ENCODE results near the gene APOA1. TPM values are rescaled to one million over a fixed set of nuclear protein-coding genes. Genes with fewer than 3 reads are reported as not detected.

Gene APOA1
- polyA plus RNA-seq, 1 of the 3 experiments (the other 2 are of a cell fraction) = 0.20 TPM

DNA sequence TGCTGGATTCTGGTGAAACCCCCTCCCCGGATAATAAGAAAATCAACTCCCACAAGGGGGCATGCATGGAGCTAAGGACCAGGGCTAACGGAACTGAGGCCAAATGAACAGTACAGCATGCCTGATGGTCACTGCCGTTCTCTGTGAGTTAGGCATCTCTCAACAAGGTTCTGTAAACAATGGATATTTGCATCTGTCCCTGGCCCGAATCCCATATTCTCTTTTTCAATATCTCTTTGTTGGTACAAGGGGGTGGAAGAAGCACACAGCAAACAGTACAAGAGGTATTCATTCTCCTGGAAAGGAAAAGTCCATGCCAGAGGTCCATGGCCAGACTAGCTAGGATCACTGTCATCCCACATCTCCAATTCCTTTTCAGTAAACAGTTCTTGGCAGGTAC, 32.2 kb upstream of the APOA1 start:
- Histone ChIP-seq H3K27me3 (ENCODE audit: insufficient read depth) (no peaks in the 10 kb centered on the region), H3K4me3 (ENCODE audit: low read depth in 2 of 2, low read length in 1 of 2) (no peak overlapping the region), H3K79me2 (ENCODE audit: insufficient read depth) (no peaks in the 10 kb centered on the region), H3K9ac (no peak overlapping the region), H3F3A (replicated peaks; ENCODE audit: insufficient read depth) (peaks cover 6% of the 10 kb centered on the region), H3K36me3 (replicated peaks in 1 of 2; ENCODE audit: control insufficient read depth in 1 of 2, insufficient read depth in 2 of 2, low read length in 1 of 2) (peaks cover 30 to 59% of the 10 kb centered on the region in 2 experiments), H2AFZ (ENCODE audit: low read depth) (no peak overlapping the region), H3K27ac (ENCODE audit: low read depth in 2 of 2, low read length in 1 of 2) (no peak overlapping the region), H3K9me2 (no peaks in the 10 kb centered on the region), H4K20me1 (ENCODE audit: insufficient read depth) (no peaks in the 10 kb centered on the region), H3K9me3 (no peaks in the 10 kb centered on the region), H3K4me1 (ENCODE audit: control insufficient read depth in 1 of 2, insufficient read depth in 2 of 2, low read depth in 1 of 2, low read length in 1 of 2) (peaks cover 3 to 7% of the 10 kb centered on the region in 2 experiments), H3K4me2 (no peak overlapping the region)
- POLR2A ChIA-PET = no interaction called here
- no peak for DNase-seq
- 92% methylated on average over 4 of the region's 4 CpGs for WGBS (ENCODE audit: low lambda C conversion rate)
- no peak for TF ChIP-seq SIN3A (IDR thresholded peaks at IDR 0.05; ENCODE audit: borderline replicate concordance, low read depth, low read length)
- no peak for TF ChIP-seq GATA2 (CRISPR knock-in tag; IDR thresholded peaks at IDR 0.05)
- no peak for TF ChIP-seq POLR2AphosphoS5 (IDR thresholded peaks at IDR 0.05; ENCODE audit: low read depth, low read length)
- TF ChIP-seq EP300 (IDR thresholded peaks at IDR 0.05; ENCODE audit: borderline replicate concordance in 1 of 2, low read depth in 1 of 2, low read length in 1 of 2) = no peak
- TF ChIP-seq GABPA (IDR thresholded peaks at IDR 0.05; ENCODE audit: low read depth) = no peak
- no peak for TF ChIP-seq NFIC (IDR thresholded peaks at IDR 0.05; ENCODE audit: borderline replicate concordance)
- TF ChIP-seq, protein P1, sequence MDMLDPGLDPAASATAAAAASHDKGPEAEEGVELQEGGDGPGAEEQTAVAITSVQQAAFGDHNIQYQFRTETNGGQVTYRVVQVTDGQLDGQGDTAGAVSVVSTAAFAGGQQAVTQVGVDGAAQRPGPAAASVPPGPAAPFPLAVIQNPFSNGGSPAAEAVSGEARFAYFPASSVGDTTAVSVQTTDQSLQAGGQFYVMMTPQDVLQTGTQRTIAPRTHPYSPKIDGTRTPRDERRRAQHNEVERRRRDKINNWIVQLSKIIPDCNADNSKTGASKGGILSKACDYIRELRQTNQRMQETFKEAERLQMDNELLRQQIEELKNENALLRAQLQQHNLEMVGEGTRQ (IDR thresholded peaks at IDR 0.05; ENCODE audit: borderline replicate concordance, low read depth, low read length) = no peak
- TF ChIP-seq, protein P2, sequence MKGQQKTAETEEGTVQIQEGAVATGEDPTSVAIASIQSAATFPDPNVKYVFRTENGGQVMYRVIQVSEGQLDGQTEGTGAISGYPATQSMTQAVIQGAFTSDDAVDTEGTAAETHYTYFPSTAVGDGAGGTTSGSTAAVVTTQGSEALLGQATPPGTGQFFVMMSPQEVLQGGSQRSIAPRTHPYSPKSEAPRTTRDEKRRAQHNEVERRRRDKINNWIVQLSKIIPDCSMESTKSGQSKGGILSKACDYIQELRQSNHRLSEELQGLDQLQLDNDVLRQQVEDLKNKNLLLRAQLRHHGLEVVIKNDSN (IDR thresholded peaks at IDR 0.05; ENCODE audit: borderline replicate concordance, low read depth) = no peak
- TF ChIP-seq, protein P3, sequence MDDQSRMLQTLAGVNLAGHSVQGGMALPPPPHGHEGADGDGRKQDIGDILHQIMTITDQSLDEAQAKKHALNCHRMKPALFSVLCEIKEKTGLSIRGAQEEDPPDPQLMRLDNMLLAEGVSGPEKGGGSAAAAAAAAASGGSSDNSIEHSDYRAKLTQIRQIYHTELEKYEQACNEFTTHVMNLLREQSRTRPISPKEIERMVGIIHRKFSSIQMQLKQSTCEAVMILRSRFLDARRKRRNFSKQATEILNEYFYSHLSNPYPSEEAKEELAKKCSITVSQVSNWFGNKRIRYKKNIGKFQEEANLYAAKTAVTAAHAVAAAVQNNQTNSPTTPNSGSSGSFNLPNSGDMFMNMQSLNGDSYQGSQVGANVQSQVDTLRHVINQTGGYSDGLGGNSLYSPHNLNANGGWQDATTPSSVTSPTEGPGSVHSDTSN (IDR thresholded peaks at IDR 0.05) = no peak
- no peak for TF ChIP-seq MEF2A (IDR thresholded peaks at IDR 0.05; ENCODE audit: borderline replicate concordance, low read depth)
- no peak for TF ChIP-seq EZH2phosphoT487 (IDR thresholded peaks at IDR 0.05; ENCODE audit: borderline replicate concordance, low read depth)
- CTCF ChIA-PET = interaction anchor here (0.9 to 1.5 kb wide), 5 partner anchors 11 to 237 kb away, joined by 3 to 8 read pairs (median 5); partner anchors contain the start of gene APOA5

DNA sequence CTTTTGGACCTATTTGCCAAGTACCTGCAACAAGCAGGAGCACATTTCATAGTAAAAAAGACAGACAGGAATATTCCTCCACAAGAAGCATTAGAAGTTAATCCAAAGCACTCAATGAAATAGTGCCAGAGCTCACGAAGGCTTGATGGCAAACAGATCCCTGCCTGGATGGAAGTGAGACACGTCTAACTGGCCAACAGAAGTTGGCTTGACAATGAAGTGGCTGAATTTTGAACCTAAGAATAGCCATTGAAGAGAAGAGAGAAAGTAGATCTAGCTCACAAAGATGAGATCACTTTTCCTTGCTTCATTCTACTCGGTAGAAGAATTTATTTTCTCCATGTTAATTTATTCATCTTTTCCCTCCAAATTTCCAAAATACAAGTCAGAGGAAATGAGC, 30.6 kb upstream of the APOA1 start:
- Histone ChIP-seq H3K4me2 (no peak overlapping the region), H4K20me1 (ENCODE audit: insufficient read depth) (no peaks in the 10 kb centered on the region), H3K9me2 (no peaks in the 10 kb centered on the region), H3K4me3 (ENCODE audit: low read depth in 2 of 2, low read length in 1 of 2) (no peak overlapping the region), H3K27ac (ENCODE audit: low read depth in 2 of 2, low read length in 1 of 2) (no peak overlapping the region), H3K36me3 (replicated peaks in 1 of 2; ENCODE audit: control insufficient read depth in 1 of 2, insufficient read depth in 2 of 2, low read length in 1 of 2) (peaks cover 26 to 56% of the 10 kb centered on the region in 2 experiments), H3K27me3 (ENCODE audit: insufficient read depth) (no peaks in the 10 kb centered on the region), H3K9me3 (no peaks in the 10 kb centered on the region), H3K79me2 (ENCODE audit: insufficient read depth) (no peaks in the 10 kb centered on the region), H2AFZ (ENCODE audit: low read depth) (no peak overlapping the region), H3K4me1 (ENCODE audit: control insufficient read depth in 1 of 2, insufficient read depth in 2 of 2, low read depth in 1 of 2, low read length in 1 of 2) (peaks cover 3 to 7% of the 10 kb centered on the region in 2 experiments), H3K9ac (no peak overlapping the region), H3F3A (replicated peaks; ENCODE audit: insufficient read depth) (peaks cover 2% of the 10 kb centered on the region)
- CTCF ChIA-PET = interaction anchor here (0.9 to 3.7 kb wide), 4 partner anchors 12 to 238 kb away, joined by 3 to 20 read pairs (median 8); partner anchors contain the start of gene APOA5
- POLR2A ChIA-PET = no interaction called here
- TF ChIP-seq ELF1 (IDR thresholded peaks at IDR 0.05) (no peak), FOXJ3 (CRISPR knock-in tag; IDR thresholded peaks at IDR 0.05) (no peak), NRF1 (IDR thresholded peaks at IDR 0.05; ENCODE audit: low read depth, low read length) (no peak), FOXM1 (IDR thresholded peaks at IDR 0.05; ENCODE audit: low read depth) (no peak), SMC3 (IDR thresholded peaks at IDR 0.05; ENCODE audit: low read depth, low read length) (no peak)
- TF ChIP-seq, protein P2 (IDR thresholded peaks at IDR 0.05; ENCODE audit: borderline replicate concordance, low read depth) = no peak
- WGBS (ENCODE audit: low lambda C conversion rate) = 94% methylated on average over 3 of the region's 3 CpGs
- no peak for DNase-seq
